IMR-90 (cell line): ENCODE results near the gene KCNH4. TPM values are rescaled to one million over a fixed set of nuclear protein-coding genes. Genes with fewer than 3 reads are reported as not detected.

Source experiments
- ATAC-seq: fragments of 200-7000 bp; cut with Tn5 transposase; 2 replicates; pipeline ENCODE4 v1.9.1; 2020; ENCODE audit warnings: low read depth, mild to moderate bottlenecking, moderate library complexity
- BruUV-seq: library from RNA; stranded (reverse); fragments of 400-500 nt; replicated peaks from 2 replicates; lab custom pipeline; 2021; lab: Mats Ljungman, UMichigan
- CTCF ChIA-PET: fragments of 300-600 bp; formaldehyde crosslinking; extraction: SDS; loops from one replicate; lab custom pipeline; 2021; ENCODE audit warnings: antibody characterized with exemption; lab: Yijun Ruan, JAX
- POLR2A ChIA-PET: fragments of 300-600 bp; sonication (Branson Sonifier 250); formaldehyde crosslinking; loops from one replicate; lab custom pipeline; 2022; ENCODE audit warnings: antibody characterized with exemption; ENCODE audit not compliant: unreplicated experiment; lab: Charles Lee
- DNase-seq: peaks from one replicate; pipeline ENCODE4 v3.0.0; 2013
- H2AFZ ChIP-seq: replicated peaks from 2 replicates; pipeline ENCODE3; 2013; ENCODE audit warnings: low read length, mild to moderate bottlenecking; ENCODE audit not compliant: poor library complexity
- H2AK5ac ChIP-seq: 2 replicates; pipeline ENCODE4 v1.6.1; 2013; ENCODE audit warnings: low read depth, low read length, inconsistent platforms
- H2AK9ac ChIP-seq: replicated peaks from 2 replicates; pipeline ENCODE3; 2013; ENCODE audit warnings: mild to moderate bottlenecking, low read depth, low read length, moderate library complexity; ENCODE audit not compliant: poor library complexity
- H2BK120ac ChIP-seq: 2 replicates; pipeline ENCODE4 v1.6.1; 2013; ENCODE audit warnings: low read depth, low read length, inconsistent platforms
- H2BK15ac ChIP-seq: 3 replicates; pipeline ENCODE4 v1.6.1; 2013; ENCODE audit warnings: low read depth, low read length, inconsistent platforms
- H2BK20ac ChIP-seq: 2 replicates; pipeline ENCODE4 v1.6.1; 2013; ENCODE audit warnings: low read depth, mild to moderate bottlenecking, inconsistent platforms, low read length, moderate library complexity
- H2BK5ac ChIP-seq: 2 replicates; pipeline ENCODE4 v1.6.1; 2013; ENCODE audit warnings: mild to moderate bottlenecking, low read depth, low read length, inconsistent platforms; ENCODE audit not compliant: poor library complexity, severe bottlenecking
- H3K14ac ChIP-seq: replicated peaks from 2 replicates; pipeline ENCODE4 v1.6.1; 2013; ENCODE audit warnings: low read depth, low read length, inconsistent platforms
- H3K18ac ChIP-seq: 2 replicates; pipeline ENCODE4 v1.6.1; 2013; ENCODE audit warnings: low read depth, low read length, control low read depth
- H3K23ac ChIP-seq: 2 replicates; pipeline ENCODE4 v1.6.1; 2013; ENCODE audit warnings: low read depth, low read length, inconsistent platforms
- H3K27ac ChIP-seq: 2 replicates; pipeline ENCODE4 v1.5.1; 2013; ENCODE audit warnings: mild to moderate bottlenecking, control low read depth, low read length; ENCODE audit not compliant: insufficient read depth
- H3K27me3 ChIP-seq: 2 replicates; pipeline ENCODE4 v1.6.1; 2013; ENCODE audit warnings: low read length; ENCODE audit not compliant: control insufficient read depth, insufficient read depth
- H3K36me3 ChIP-seq: 2 replicates; pipeline ENCODE4 v1.6.1; 2013; ENCODE audit warnings: low read length, mixed read lengths; ENCODE audit not compliant: control insufficient read depth, insufficient read depth
- H3K4ac ChIP-seq: 2 replicates; pipeline ENCODE4 v1.6.1; 2013; ENCODE audit warnings: low read depth, low read length, inconsistent platforms
- H3K4me1 ChIP-seq: 2 replicates; pipeline ENCODE4 v1.6.1; 2013; ENCODE audit warnings: low read length, mixed read lengths; ENCODE audit not compliant: control insufficient read depth, insufficient read depth
- H3K4me2 ChIP-seq: 2 replicates; pipeline ENCODE4 v1.6.1; 2013; ENCODE audit warnings: low read depth, mild to moderate bottlenecking, control low read depth, low read length, moderate library complexity
- H3K4me3 ChIP-seq: 2 replicates; pipeline ENCODE4 v1.5.1; 2013; ENCODE audit warnings: low read depth, mild to moderate bottlenecking, control low read depth, low read length, moderate library complexity; ENCODE audit not compliant: insufficient read depth
- H3K56ac ChIP-seq: 2 replicates; pipeline ENCODE4 v1.6.1; 2013; ENCODE audit warnings: low read length, inconsistent platforms; ENCODE audit not compliant: insufficient read depth; ENCODE audit errors: extremely low read depth
- H3K79me1 ChIP-seq, 2 experiments: 2 replicates each; pipeline ENCODE4 v1.6.1; 2013; ENCODE audit warnings: low read length in 2 of 2, inconsistent platforms in 1 of 2, low read depth in 1 of 2
- H3K9ac ChIP-seq: 2 replicates; pipeline ENCODE4 v1.6.1; 2013; ENCODE audit warnings: low read depth, low read length, control low read depth
- H3K9me1 ChIP-seq: 2 replicates; pipeline ENCODE4 v1.6.1; 2013; ENCODE audit warnings: low read length, inconsistent platforms; ENCODE audit not compliant: insufficient read depth
- H3K9me3 ChIP-seq: 2 replicates; pipeline ENCODE4 v1.6.1; 2013; ENCODE audit warnings: low read length; ENCODE audit not compliant: control insufficient read depth, insufficient read depth
- H4K20me1 ChIP-seq: 2 replicates; pipeline ENCODE4 v1.6.1; 2013; ENCODE audit warnings: low read length, inconsistent platforms; ENCODE audit not compliant: insufficient read depth
- H4K5ac ChIP-seq: 2 replicates; pipeline ENCODE4 v1.6.1; 2013; ENCODE audit warnings: mild to moderate bottlenecking, low read depth, low read length, control low read depth
- H4K8ac ChIP-seq, 2 experiments: 2 replicates each; pipeline ENCODE4 v1.6.1; 2013; ENCODE audit warnings: low read depth in 2 of 2, low read length in 2 of 2, control low read depth in 1 of 2, inconsistent platforms in 1 of 2
- H4K91ac ChIP-seq: 2 replicates; pipeline ENCODE4 v1.6.1; 2013; ENCODE audit warnings: low read depth, low read length, inconsistent platforms; ENCODE audit not compliant: insufficient read depth
- BHLHE40 ChIP-seq: fragments of 150-350 bp; IDR thresholded peaks from 2 replicates; pipeline ENCODE4 v1.6.1; 2016; ENCODE audit warnings: mild to moderate bottlenecking, low read depth, low read length
- CEBPB ChIP-seq: IDR thresholded peaks from 2 replicates; pipeline ENCODE4 v1.6.1; 2012; ENCODE audit warnings: low read depth, low read length, improper control_type of control experiment
- CHD1 ChIP-seq: IDR thresholded peaks from 2 replicates; pipeline ENCODE4 v1.6.1; 2012; ENCODE audit warnings: low read depth, low read length, improper control_type of control experiment
- MAFK ChIP-seq: IDR thresholded peaks from 2 replicates; pipeline ENCODE4 v1.6.1; 2012; ENCODE audit warnings: low read depth, low read length, improper control_type of control experiment
- MXI1 ChIP-seq: IDR thresholded peaks from 2 replicates; pipeline ENCODE4 v1.6.1; 2012; ENCODE audit warnings: low read depth, mild to moderate bottlenecking, low read length, moderate library complexity, borderline replicate concordance
- NFE2L2 ChIP-seq: fragments of 150-350 bp; IDR thresholded peaks from 2 replicates; pipeline ENCODE4 v1.6.1; 2016; ENCODE audit warnings: low read depth, mild to moderate bottlenecking, low read length
- POLR2A ChIP-seq: IDR thresholded peaks from 2 replicates; pipeline ENCODE4 v1.6.1; 2012; ENCODE audit warnings: mild to moderate bottlenecking, low read depth, low read length
- RAD21 ChIP-seq: IDR thresholded peaks from 2 replicates; pipeline ENCODE4 v1.6.1; 2012; ENCODE audit warnings: low read length, improper control_type of control experiment
- RCOR1 ChIP-seq: IDR thresholded peaks from 2 replicates; pipeline ENCODE4 v1.6.1; 2012; ENCODE audit warnings: mild to moderate bottlenecking, low read length, improper control_type of control experiment; ENCODE audit not compliant: insufficient replicate concordance
- RFX5 ChIP-seq: IDR thresholded peaks from 2 replicates; pipeline ENCODE4 v1.8.0; 2012; ENCODE audit warnings: low read depth, mild to moderate bottlenecking, low read length, moderate library complexity
- USF2 ChIP-seq: fragments of 150-350 bp; IDR thresholded peaks from 2 replicates; pipeline ENCODE4 v1.6.1; 2017; ENCODE audit warnings: mild to moderate bottlenecking, antibody characterized with exemption, low read length, low read depth
- WGBS, 2 experiments: methylation state at CpG; one replicate each; pipeline versions ENCODE4 v1.1.5 to v1.1.7; 2013; ENCODE audit warnings: missing lambda C conversion rate in 2 of 2; ENCODE audit not compliant: insufficient read length in 1 of 2; ENCODE audit errors: extremely low coverage in 2 of 2; 5-methylcytosine and 5-hydroxymethylcytosine counted together
- dilution Hi-C: fragments of 300-500 bp; cut with HindIII; formaldehyde crosslinking; loops from one replicate; pipeline ENCODE4 v1.14.3; 2018; ENCODE audit warnings: low sequenced_read_pairs; ENCODE audit not compliant: unreplicated experiment
- in situ Hi-C: fragments of 300-500 bp; cut with MboI; formaldehyde crosslinking; loops from 3 replicates; pipeline ENCODE4 v1.14.3; 2019; ENCODE audit warnings: low sequenced_read_pairs, inconsistent platforms, mixed read lengths
- intact Hi-C: fragments of 100-400 bp; cut with micrococcal nuclease; formaldehyde crosslinking; loops from 2 replicates; pipeline ENCODE4 v1.10.0; 2022
- polyA plus RNA-seq, 3 experiments: library from polyadenylated mRNA; depleted of rRNA; stranded (reverse); fragments of >200 nt; gene quantifications; 2 replicates each; pipeline ENCODE4 v1.2.3, GENCODE V29; 2012; ENCODE audit warnings: low replicate concordance in 1 of 3
- total RNA-seq: library from RNA; depleted of rRNA; stranded (reverse); fragments of >200 nt; gene quantifications from 2 replicates; pipeline ENCODE4 v1.2.3, GENCODE V29; 2012
- TF ChIP-seq, protein P1 (sequence below): conservative IDR thresholded peaks from 2 replicates; pipeline ENCODE4 v1.5.1; 2012; ENCODE audit warnings: mild to moderate bottlenecking, low read depth, low read length, improper control_type of control experiment
- TF ChIP-seq, protein P2 (sequence below): fragments of 150-350 bp; IDR thresholded peaks from 2 replicates; pipeline ENCODE4 v1.6.1; 2016; ENCODE audit warnings: low read depth, mild to moderate bottlenecking, low read length, moderate library complexity, borderline replicate concordance

The KCNH4 gene
- total and polyA plus RNA-seq, 2 of the 4 experiments (the other 2 are of a cell fraction), result 0.03 TPM; not detected in 1

GRCh38 chr17:42169351-42169750 is 11.6 kb downstream of the KCNH4 start:
- Histone ChIP-seq H3K27me3 (peaks cover 41% of the 10 kb centered on the region), H3K56ac (no peak overlapping the region), H3K36me3 (no peaks in the 10 kb centered on the region), H3K27ac (no peak overlapping the region), H3K79me1 (no peaks in the 10 kb centered on the region), H3K4me1 (no peaks in the 10 kb centered on the region), H3K9me1 (no peaks in the 10 kb centered on the region), H4K91ac (no peak overlapping the region), H3K4ac (no peak overlapping the region), H3K9me3 (no peaks in the 10 kb centered on the region), H2AK9ac (no peak overlapping the region), H4K5ac (no peak overlapping the region), H2BK5ac (no peak overlapping the region), H2AK5ac (no peak overlapping the region), H4K20me1 (no peaks in the 10 kb centered on the region), H3K14ac (no peak overlapping the region), H2BK20ac (no peak overlapping the region), H2BK15ac (no peak overlapping the region), H4K8ac (no peak overlapping the region), H3K9ac (no peak overlapping the region), H3K23ac (no peak overlapping the region), H3K18ac (no peak overlapping the region), H2AFZ (no peak overlapping the region), H2BK120ac (no peak overlapping the region), H3K4me3 (no peak overlapping the region), H3K4me2 (no peak overlapping the region)
- DNase-seq (no peak), ATAC-seq (no peak)
- in situ Hi-C loops, result no loop called here
- TF ChIP-seq RFX5 (no peak), CHD1 (no peak), USF2 (no peak), RAD21 (no peak), MAFK (no peak), CEBPB (no peak), NFE2L2 (no peak), MXI1 (no peak), BHLHE40 (no peak), POLR2A (no peak), RCOR1 (no peak)
- TF ChIP-seq, protein P1, sequence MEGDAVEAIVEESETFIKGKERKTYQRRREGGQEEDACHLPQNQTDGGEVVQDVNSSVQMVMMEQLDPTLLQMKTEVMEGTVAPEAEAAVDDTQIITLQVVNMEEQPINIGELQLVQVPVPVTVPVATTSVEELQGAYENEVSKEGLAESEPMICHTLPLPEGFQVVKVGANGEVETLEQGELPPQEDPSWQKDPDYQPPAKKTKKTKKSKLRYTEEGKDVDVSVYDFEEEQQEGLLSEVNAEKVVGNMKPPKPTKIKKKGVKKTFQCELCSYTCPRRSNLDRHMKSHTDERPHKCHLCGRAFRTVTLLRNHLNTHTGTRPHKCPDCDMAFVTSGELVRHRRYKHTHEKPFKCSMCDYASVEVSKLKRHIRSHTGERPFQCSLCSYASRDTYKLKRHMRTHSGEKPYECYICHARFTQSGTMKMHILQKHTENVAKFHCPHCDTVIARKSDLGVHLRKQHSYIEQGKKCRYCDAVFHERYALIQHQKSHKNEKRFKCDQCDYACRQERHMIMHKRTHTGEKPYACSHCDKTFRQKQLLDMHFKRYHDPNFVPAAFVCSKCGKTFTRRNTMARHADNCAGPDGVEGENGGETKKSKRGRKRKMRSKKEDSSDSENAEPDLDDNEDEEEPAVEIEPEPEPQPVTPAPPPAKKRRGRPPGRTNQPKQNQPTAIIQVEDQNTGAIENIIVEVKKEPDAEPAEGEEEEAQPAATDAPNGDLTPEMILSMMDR, result no peak
- TF ChIP-seq, protein P2, sequence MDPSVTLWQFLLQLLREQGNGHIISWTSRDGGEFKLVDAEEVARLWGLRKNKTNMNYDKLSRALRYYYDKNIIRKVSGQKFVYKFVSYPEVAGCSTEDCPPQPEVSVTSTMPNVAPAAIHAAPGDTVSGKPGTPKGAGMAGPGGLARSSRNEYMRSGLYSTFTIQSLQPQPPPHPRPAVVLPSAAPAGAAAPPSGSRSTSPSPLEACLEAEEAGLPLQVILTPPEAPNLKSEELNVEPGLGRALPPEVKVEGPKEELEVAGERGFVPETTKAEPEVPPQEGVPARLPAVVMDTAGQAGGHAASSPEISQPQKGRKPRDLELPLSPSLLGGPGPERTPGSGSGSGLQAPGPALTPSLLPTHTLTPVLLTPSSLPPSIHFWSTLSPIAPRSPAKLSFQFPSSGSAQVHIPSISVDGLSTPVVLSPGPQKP, result no peak
- CTCF ChIA-PET, result no interaction called here
- POLR2A ChIA-PET, result no interaction called here
- dilution Hi-C loops, result no loop called here
- WGBS, 2 experiments, result 91% methylated on average over 19 of the region's 29 CpGs; no CpG with 5 or more reads in 1 of the 2 experiments
- intact Hi-C loops, result no loop called here
- no TSS peak for BruUV-seq
